D721Med (cell line): Measurements from ENCODE around the gene NFIL3.

Experiments
- DNase-seq: peaks from one replicate; pipeline ENCODE4 v3.0.0; 2011; ENCODE audit warnings: low spot score; ENCODE audit not compliant: insufficient read length
- FAIRE-seq: peaks from 2 replicates; lab custom pipeline; 2011; peaks lifted over from hg19 to GRCh38; lab: Jason Lieb, UNC
- TF ChIP-seq, protein P1 (sequence below): IDR thresholded peaks from 2 replicates; pipeline ENCODE4 v1.5.1; 2012; ENCODE audit warnings: mild to moderate bottlenecking, control low read depth; ENCODE audit not compliant: insufficient read depth; ENCODE audit errors: missing control alignments

The NFIL3 gene

DNA sequence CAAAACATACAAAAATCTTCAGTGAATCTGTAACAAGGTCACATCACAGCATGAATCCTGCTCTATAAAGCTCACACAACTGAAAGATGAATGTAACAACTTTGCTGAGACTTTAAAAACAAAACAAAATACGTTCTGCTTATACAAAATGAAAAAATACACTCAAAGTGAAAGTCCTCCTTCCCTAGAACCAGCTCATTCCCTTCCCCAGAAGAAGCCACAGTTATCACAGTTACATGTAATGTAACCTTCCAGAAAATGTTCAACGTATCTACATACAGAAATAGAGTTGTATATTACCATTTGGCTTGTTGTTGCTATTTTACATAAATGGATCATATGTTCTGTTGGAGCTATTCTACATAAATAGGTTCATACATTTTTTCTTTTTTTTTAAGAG is 64.5 kb downstream of the NFIL3 start:
- TF ChIP-seq, protein P1, sequence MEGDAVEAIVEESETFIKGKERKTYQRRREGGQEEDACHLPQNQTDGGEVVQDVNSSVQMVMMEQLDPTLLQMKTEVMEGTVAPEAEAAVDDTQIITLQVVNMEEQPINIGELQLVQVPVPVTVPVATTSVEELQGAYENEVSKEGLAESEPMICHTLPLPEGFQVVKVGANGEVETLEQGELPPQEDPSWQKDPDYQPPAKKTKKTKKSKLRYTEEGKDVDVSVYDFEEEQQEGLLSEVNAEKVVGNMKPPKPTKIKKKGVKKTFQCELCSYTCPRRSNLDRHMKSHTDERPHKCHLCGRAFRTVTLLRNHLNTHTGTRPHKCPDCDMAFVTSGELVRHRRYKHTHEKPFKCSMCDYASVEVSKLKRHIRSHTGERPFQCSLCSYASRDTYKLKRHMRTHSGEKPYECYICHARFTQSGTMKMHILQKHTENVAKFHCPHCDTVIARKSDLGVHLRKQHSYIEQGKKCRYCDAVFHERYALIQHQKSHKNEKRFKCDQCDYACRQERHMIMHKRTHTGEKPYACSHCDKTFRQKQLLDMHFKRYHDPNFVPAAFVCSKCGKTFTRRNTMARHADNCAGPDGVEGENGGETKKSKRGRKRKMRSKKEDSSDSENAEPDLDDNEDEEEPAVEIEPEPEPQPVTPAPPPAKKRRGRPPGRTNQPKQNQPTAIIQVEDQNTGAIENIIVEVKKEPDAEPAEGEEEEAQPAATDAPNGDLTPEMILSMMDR: no peak
- DNase-seq (no peak), FAIRE-seq (no peak)
